ENCODE results near the gene ATAD2B. TPM values are rescaled to one million over a fixed set of nuclear protein-coding genes. Genes with fewer than 3 reads are reported as not detected.

ATAD2B gene
- total RNA-seq, 1 donor, result 17.4 TPM

- Histone ChIP-seq H3K27me3 (ENCODE audit: insufficient read depth, low read length) (no peaks in the 10 kb centered on the region), H3K4me1 (ENCODE audit: insufficient read depth, low read length) (peaks cover 16% of the 10 kb centered on the region), H4K20me1 (ENCODE audit: insufficient read depth, low read length) (no peaks in the 10 kb centered on the region), H3K4me3 (ENCODE audit: insufficient read depth, low read length) (no peak overlapping the region), H3K9me3 (ENCODE audit: low read depth, low read length) (no peaks in the 10 kb centered on the region), H3K27ac (ENCODE audit: low read depth, low read length) (no peak overlapping the region), H3K36me3 (ENCODE audit: insufficient read depth, low read length) (peaks cover 9% of the 10 kb centered on the region), H3K79me2 (ENCODE audit: insufficient read depth, low read length) (no peaks in the 10 kb centered on the region), H3K4me2 (ENCODE audit: insufficient read depth, low read length) (peak overlapping the region; percentile 50), H2AFZ (ENCODE audit: low read length) (no peak overlapping the region)
- no peak for DNase-seq (ENCODE audit: insufficient read length, low spot score, missing footprints)
- TF ChIP-seq, protein P1, sequence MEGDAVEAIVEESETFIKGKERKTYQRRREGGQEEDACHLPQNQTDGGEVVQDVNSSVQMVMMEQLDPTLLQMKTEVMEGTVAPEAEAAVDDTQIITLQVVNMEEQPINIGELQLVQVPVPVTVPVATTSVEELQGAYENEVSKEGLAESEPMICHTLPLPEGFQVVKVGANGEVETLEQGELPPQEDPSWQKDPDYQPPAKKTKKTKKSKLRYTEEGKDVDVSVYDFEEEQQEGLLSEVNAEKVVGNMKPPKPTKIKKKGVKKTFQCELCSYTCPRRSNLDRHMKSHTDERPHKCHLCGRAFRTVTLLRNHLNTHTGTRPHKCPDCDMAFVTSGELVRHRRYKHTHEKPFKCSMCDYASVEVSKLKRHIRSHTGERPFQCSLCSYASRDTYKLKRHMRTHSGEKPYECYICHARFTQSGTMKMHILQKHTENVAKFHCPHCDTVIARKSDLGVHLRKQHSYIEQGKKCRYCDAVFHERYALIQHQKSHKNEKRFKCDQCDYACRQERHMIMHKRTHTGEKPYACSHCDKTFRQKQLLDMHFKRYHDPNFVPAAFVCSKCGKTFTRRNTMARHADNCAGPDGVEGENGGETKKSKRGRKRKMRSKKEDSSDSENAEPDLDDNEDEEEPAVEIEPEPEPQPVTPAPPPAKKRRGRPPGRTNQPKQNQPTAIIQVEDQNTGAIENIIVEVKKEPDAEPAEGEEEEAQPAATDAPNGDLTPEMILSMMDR (IDR thresholded peaks at IDR 0.05; ENCODE audit: extremely low read depth, low read depth, low read length), result peak; percentile 70
These were observed 102.1 kb downstream of the ATAD2B start for GRCh38 chr2:23824777-23825212.

- Histone ChIP-seq H3K27me3 (ENCODE audit: insufficient read depth, low read length) (no peaks in the 10 kb centered on the region), H3K27ac (ENCODE audit: low read depth, low read length) (no peak overlapping the region), H3K79me2 (ENCODE audit: insufficient read depth, low read length) (no peaks in the 10 kb centered on the region), H4K20me1 (ENCODE audit: insufficient read depth, low read length) (no peaks in the 10 kb centered on the region), H3K36me3 (ENCODE audit: insufficient read depth, low read length) (peaks cover 9% of the 10 kb centered on the region), H3K4me3 (ENCODE audit: insufficient read depth, low read length) (no peak overlapping the region), H3K4me2 (ENCODE audit: insufficient read depth, low read length) (no peak overlapping the region), H3K4me1 (ENCODE audit: insufficient read depth, low read length) (peaks cover 11% of the 10 kb centered on the region), H2AFZ (ENCODE audit: low read length) (no peak overlapping the region), H3K9me3 (ENCODE audit: low read depth, low read length) (no peaks in the 10 kb centered on the region)
- DNase-seq (ENCODE audit: insufficient read length, low spot score, missing footprints), result no peak
- TF ChIP-seq, protein P1 (IDR thresholded peaks at IDR 0.05; ENCODE audit: extremely low read depth, low read depth, low read length), result no peak
These were observed 103.1 kb downstream of the ATAD2B start for GRCh38 chr2:23823863-23824262.

DNA sequence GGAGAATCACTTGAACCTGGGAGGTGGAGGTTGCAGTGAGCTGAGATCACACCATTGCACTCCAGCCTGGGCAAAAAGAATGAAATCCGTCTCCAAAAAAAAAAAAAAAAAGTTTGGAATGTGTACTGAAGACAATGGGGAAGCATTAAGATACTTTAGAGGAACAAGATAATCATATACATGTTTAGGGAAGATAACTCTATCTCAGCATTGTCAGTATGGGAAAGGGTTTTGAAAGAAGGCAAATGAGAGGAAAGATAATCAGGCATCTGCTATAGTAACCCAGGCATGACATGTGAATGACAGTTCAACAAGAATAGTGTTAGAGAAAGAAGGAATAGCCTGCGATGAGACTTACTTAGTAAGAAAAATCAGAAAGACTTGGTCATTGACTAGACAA is 112.0 kb downstream of the ATAD2B start:
- peaks cover 6% of the 10 kb centered on the region for H3K36me3 ChIP-seq (ENCODE audit: insufficient read depth, low read length)
- H3K4me3 ChIP-seq (ENCODE audit: insufficient read depth, low read length), result no peak overlapping the region
- no peaks in the 10 kb centered on the region for H3K9me3 ChIP-seq (ENCODE audit: low read depth, low read length)
- H4K20me1 ChIP-seq (ENCODE audit: insufficient read depth, low read length), result no peaks in the 10 kb centered on the region
- H2AFZ ChIP-seq (ENCODE audit: low read length), result no peak overlapping the region
- no peak overlapping the region for H3K27ac ChIP-seq (ENCODE audit: low read depth, low read length)
- DNase-seq (ENCODE audit: insufficient read length, low spot score, missing footprints), result no peak
- no peaks in the 10 kb centered on the region for H3K79me2 ChIP-seq (ENCODE audit: insufficient read depth, low read length)
- TF ChIP-seq, protein P1 (IDR thresholded peaks at IDR 0.05; ENCODE audit: extremely low read depth, low read depth, low read length), result no peak
- no peaks in the 10 kb centered on the region for H3K27me3 ChIP-seq (ENCODE audit: insufficient read depth, low read length)
- H3K4me2 ChIP-seq (ENCODE audit: insufficient read depth, low read length), result no peak overlapping the region
- no peaks in the 10 kb centered on the region for H3K4me1 ChIP-seq (ENCODE audit: insufficient read depth, low read length)

DNA sequence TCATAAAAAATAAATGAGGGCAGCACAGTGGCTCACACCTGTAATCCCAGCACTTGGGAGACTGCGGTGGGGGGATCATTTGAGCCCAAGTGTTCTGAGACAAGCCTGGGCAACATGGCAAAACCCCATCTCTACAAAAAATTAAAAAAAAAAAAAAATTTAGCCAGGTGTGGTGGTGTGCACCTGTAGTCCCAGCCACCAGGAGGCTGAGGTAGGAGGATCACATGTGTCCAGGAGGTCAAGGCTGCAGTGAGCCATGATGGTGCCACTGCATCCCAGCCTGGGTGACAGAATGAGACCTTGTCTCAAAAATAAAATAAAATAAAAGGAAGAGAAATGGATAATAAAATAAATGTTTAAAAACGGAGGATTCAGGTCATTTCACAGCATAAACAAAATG is 113.5 kb downstream of the ATAD2B start:
- Histone ChIP-seq H3K27ac (ENCODE audit: low read depth, low read length) (no peak overlapping the region), H3K36me3 (ENCODE audit: insufficient read depth, low read length) (peaks cover 6% of the 10 kb centered on the region), H3K9me3 (ENCODE audit: low read depth, low read length) (no peaks in the 10 kb centered on the region), H4K20me1 (ENCODE audit: insufficient read depth, low read length) (no peaks in the 10 kb centered on the region), H3K79me2 (ENCODE audit: insufficient read depth, low read length) (no peaks in the 10 kb centered on the region), H3K4me1 (ENCODE audit: insufficient read depth, low read length) (no peaks in the 10 kb centered on the region), H3K4me3 (ENCODE audit: insufficient read depth, low read length) (no peak overlapping the region), H3K27me3 (ENCODE audit: insufficient read depth, low read length) (no peaks in the 10 kb centered on the region), H2AFZ (ENCODE audit: low read length) (no peak overlapping the region), H3K4me2 (ENCODE audit: insufficient read depth, low read length) (no peak overlapping the region)
- no peak for DNase-seq (ENCODE audit: insufficient read length, low spot score, missing footprints)
- TF ChIP-seq, protein P1 (IDR thresholded peaks at IDR 0.05; ENCODE audit: extremely low read depth, low read depth, low read length), result no peak

Measured in osteoblast (primary cell).